ENCODE measurements around the gene BCDIN3D.

DNA sequence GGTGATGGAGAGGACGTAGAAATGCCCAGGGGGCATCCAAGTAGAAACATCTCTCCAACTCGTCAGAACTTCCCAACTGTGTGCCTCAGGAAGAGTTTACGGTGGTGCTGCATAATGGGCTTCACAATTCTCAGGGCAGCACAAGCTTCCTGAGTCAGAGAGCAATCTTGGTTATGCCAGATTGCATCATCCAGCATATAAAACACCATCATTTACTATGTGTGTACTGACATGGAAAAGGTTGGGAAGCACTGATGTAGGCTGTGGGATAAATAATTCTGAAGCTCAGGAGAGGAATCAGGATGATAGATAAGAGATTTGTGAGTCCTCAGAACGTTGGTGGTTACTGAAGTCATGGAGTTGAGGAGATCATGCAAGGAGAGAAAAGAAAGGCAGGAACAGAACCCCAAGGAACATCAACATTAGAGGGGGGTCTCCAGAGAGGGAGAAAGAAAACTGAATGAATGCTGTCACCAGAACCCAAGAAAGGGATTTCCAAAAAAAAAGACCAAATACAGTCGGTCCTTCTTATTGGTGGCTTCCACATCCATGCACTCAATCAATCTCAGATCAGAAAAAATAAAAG, 10.0 kb downstream of the BCDIN3D start:
- TF ChIP-seq, protein P1, sequence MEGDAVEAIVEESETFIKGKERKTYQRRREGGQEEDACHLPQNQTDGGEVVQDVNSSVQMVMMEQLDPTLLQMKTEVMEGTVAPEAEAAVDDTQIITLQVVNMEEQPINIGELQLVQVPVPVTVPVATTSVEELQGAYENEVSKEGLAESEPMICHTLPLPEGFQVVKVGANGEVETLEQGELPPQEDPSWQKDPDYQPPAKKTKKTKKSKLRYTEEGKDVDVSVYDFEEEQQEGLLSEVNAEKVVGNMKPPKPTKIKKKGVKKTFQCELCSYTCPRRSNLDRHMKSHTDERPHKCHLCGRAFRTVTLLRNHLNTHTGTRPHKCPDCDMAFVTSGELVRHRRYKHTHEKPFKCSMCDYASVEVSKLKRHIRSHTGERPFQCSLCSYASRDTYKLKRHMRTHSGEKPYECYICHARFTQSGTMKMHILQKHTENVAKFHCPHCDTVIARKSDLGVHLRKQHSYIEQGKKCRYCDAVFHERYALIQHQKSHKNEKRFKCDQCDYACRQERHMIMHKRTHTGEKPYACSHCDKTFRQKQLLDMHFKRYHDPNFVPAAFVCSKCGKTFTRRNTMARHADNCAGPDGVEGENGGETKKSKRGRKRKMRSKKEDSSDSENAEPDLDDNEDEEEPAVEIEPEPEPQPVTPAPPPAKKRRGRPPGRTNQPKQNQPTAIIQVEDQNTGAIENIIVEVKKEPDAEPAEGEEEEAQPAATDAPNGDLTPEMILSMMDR (IDR thresholded peaks at IDR 0.05; ENCODE audit: poor library complexity) = no peak
- no peak for TF ChIP-seq EZH2phosphoT487 (IDR thresholded peaks at IDR 0.05; ENCODE audit: low read depth, severe bottlenecking, unreplicated experiment)

Measured in hepatocyte (in vitro differentiated cells).